HCT116 (cell line): Measurements from ENCODE around the gene QPCT. TPM values are rescaled to one million over a fixed set of nuclear protein-coding genes. Genes with fewer than 3 reads are reported as not detected.

Experiments used
- ATAC-seq: fragments of 200-7000 bp; cut with Tn5 transposase; 2 replicates; pipeline ENCODE4 v1.9.1; 2020; ENCODE audit warnings: mild to moderate bottlenecking, moderate library complexity
- BruUV-seq: library from RNA; stranded (reverse); fragments of 400-500 nt; replicated peaks from 2 replicates; lab custom pipeline; 2021; lab: Mats Ljungman, UMichigan
- CTCF ChIA-PET: fragments of 300-600 bp; sonication (Branson Sonifier 250); formaldehyde crosslinking; loops from one replicate; lab custom pipeline; 2021; ENCODE audit warnings: antibody characterized with exemption; lab: Charles Lee
- POLR2A ChIA-PET: fragments of 300-600, 350-600 bp; sonication (Branson Sonifier 250); formaldehyde crosslinking; loops from one replicate; lab custom pipeline; 2021; ENCODE audit warnings: antibody characterized with exemption; lab: Charles Lee
- RAD21 ChIA-PET, 2 experiments: fragments of 300-600 bp; sonication (Branson Sonifier 250); formaldehyde crosslinking; loops; one replicate each; lab custom pipeline; 2023; ENCODE audit warnings: low total read pairs in 2 of 2; ENCODE audit not compliant: uncharacterized antibody in 2 of 2, unreplicated experiment in 2 of 2, low non-redundant PET in 1 of 2; lab: Charles Lee
- DNase-seq: peaks from one replicate; pipeline ENCODE4 v3.0.0-alpha.2; 2010; ENCODE audit warnings: low read depth, low spot score
- H2AFZ ChIP-seq: fragments of 200-600 bp; shearing (Covaris generic), sonication (generic); 2 replicates; pipeline ENCODE4 v1.6.1; 2017; ENCODE audit warnings: low read depth, mixed run types, mixed read lengths, antibody characterized with exemption, low read length; ENCODE audit not compliant: poor library complexity, severe bottlenecking
- H3K27ac ChIP-seq: 2 replicates; pipeline ENCODE4 v1.5.1; 2012; ENCODE audit warnings: low read depth, low read length
- H3K27me3 ChIP-seq: fragments of 200-600 bp; sonication (generic); 2 replicates; pipeline ENCODE4 v1.6.1; 2016; ENCODE audit warnings: mixed run types, low read length, mixed read lengths; ENCODE audit not compliant: insufficient read depth
- H3K36me3 ChIP-seq, 2 experiments: fragments of 200-500 bp in 1 of 2; fragments of 200-600 bp in 1 of 2; sonication (Bioruptor generic) in 1 of 2; sonication (generic) in 1 of 2; 2 replicates each; pipeline versions ENCODE4 v1.5.1 to v1.6.1; 2014 to 2016; ENCODE audit warnings: low read length in 2 of 2, inconsistent platforms in 1 of 2, mixed read lengths in 1 of 2, mixed run types in 1 of 2; ENCODE audit not compliant: insufficient read depth in 2 of 2, control insufficient read depth in 1 of 2
- H3K4me1 ChIP-seq, 2 experiments: fragments of 200-600 bp in 1 of 2; sonication (generic) in 1 of 2; 2 replicates each; pipeline versions ENCODE4 v1.5.1 to v1.6.1; 2012 to 2017; ENCODE audit warnings: low read length in 2 of 2, inconsistent platforms in 1 of 2, mild to moderate bottlenecking in 1 of 2, mixed read lengths in 1 of 2, mixed run types in 1 of 2, moderate library complexity in 1 of 2; ENCODE audit not compliant: insufficient read depth in 2 of 2, control insufficient read depth in 1 of 2
- H3K4me2 ChIP-seq: fragments of 200-600 bp; sonication (generic); 2 replicates; pipeline ENCODE4 v1.6.1; 2017; ENCODE audit warnings: mixed run types, low read length, mixed read lengths
- H3K4me3 ChIP-seq, 2 experiments: fragments of 200-600 bp in 1 of 2; sonication (generic) in 1 of 2; replicated peaks in 1 of 2; 2 replicates each; pipeline ENCODE4 v1.5.1; 2011 to 2016; ENCODE audit warnings: low read length in 2 of 2, control low read depth in 1 of 2, low read depth in 1 of 2, mild to moderate bottlenecking in 1 of 2, mixed read lengths in 1 of 2, mixed run types in 1 of 2
- H3K79me2 ChIP-seq: fragments of 200-600 bp; sonication (generic); 2 replicates; pipeline ENCODE4 v1.6.1; 2017; ENCODE audit warnings: mild to moderate bottlenecking, mixed run types, low read length, moderate library complexity, mixed read lengths; ENCODE audit not compliant: insufficient read depth
- H3K9ac ChIP-seq: fragments of 200-600 bp; sonication (generic); 2 replicates; pipeline ENCODE4 v1.6.1; 2016; ENCODE audit warnings: low read length, mixed read lengths
- H3K9me2 ChIP-seq: fragments of 200-600 bp; sonication (generic), shearing (Covaris generic); 2 replicates; pipeline ENCODE4 v1.6.1; 2017; ENCODE audit warnings: mixed run types, mild to moderate bottlenecking, moderate library complexity; ENCODE audit not compliant: insufficient read depth
- H3K9me3 ChIP-seq, 2 experiments: fragments of 200-500 bp in 1 of 2; fragments of 200-600 bp in 1 of 2; sonication (Bioruptor generic) in 1 of 2; sonication (generic) in 1 of 2; 2 replicates each; pipeline ENCODE4 v1.6.1; 2014 to 2017; ENCODE audit warnings: low read length in 2 of 2, mixed read lengths in 2 of 2, inconsistent platforms in 1 of 2, low read depth in 1 of 2, mild to moderate bottlenecking in 1 of 2, mixed run types in 1 of 2, moderate library complexity in 1 of 2; ENCODE audit not compliant: control insufficient read depth in 1 of 2, insufficient read depth in 1 of 2
- H4K20me1 ChIP-seq: fragments of 200-600 bp; sonication (generic), shearing (Covaris generic); 2 replicates; pipeline ENCODE4 v1.6.1; 2017; ENCODE audit warnings: mixed run types, mild to moderate bottlenecking, moderate library complexity; ENCODE audit not compliant: insufficient read depth
- CEBPB ChIP-seq: IDR thresholded peaks from 2 replicates; pipeline ENCODE4 v1.6.1; 2012; ENCODE audit warnings: low read depth
- JUND ChIP-seq: IDR thresholded peaks from 2 replicates; pipeline ENCODE4 v1.6.1; 2012
- TCF7L2 ChIP-seq: IDR thresholded peaks from 2 replicates; pipeline ENCODE4 v1.7.0; 2011; ENCODE audit warnings: borderline replicate concordance, inconsistent platforms; ENCODE audit not compliant: insufficient read depth, insufficient read length; ENCODE audit errors: extremely low read depth
- YY1 ChIP-seq: IDR thresholded peaks from 2 replicates; pipeline ENCODE4 v1.6.1; 2011; ENCODE audit warnings: low read length, low read depth, moderate library complexity, mild to moderate bottlenecking; ENCODE audit not compliant: insufficient replicate concordance; ENCODE audit errors: extremely low read depth
- ZBTB33 ChIP-seq: IDR thresholded peaks from 2 replicates; pipeline ENCODE4 v1.6.1; 2011; ENCODE audit warnings: mild to moderate bottlenecking, low read length, moderate library complexity; ENCODE audit not compliant: insufficient replicate concordance; ENCODE audit errors: extremely low read depth
- ZFX ChIP-seq: fragments of 450-650 bp; IDR thresholded peaks from 2 replicates; pipeline ENCODE4 v1.6.1; 2017
- intact Hi-C: fragments of 100-400 bp; cut with micrococcal nuclease; formaldehyde crosslinking; loops from 2 replicates; pipeline ENCODE4 v1.10.0; 2022
- total RNA-seq: library from RNA; stranded (reverse); gene quantifications from one replicate; pipeline ENCODE4 v1.2.1, GENCODE V29; 2021; ENCODE audit not compliant: unreplicated experiment

Gene QPCT
- total RNA-seq, 1 experiment from 2014 or later, result not detected

GRCh38 chr2:37330681-37331080, 13.7 kb upstream of the QPCT start:
- Histone ChIP-seq H3K9me2 (no peaks in the 10 kb centered on the region), H2AFZ (no peak overlapping the region), H3K4me3 (no peak overlapping the region), H3K27me3 (peaks cover 2% of the 10 kb centered on the region), H3K36me3 (no peaks in the 10 kb centered on the region), H3K4me2 (no peak overlapping the region), H4K20me1 (no peaks in the 10 kb centered on the region), H3K27ac (no peak overlapping the region), H3K9ac (no peak overlapping the region), H3K4me1 (peaks cover 0 to 2% of the 10 kb centered on the region in 2 experiments; a peak in 2 of 4 replicates), H3K79me2 (no peaks in the 10 kb centered on the region), H3K9me3 (no peaks in the 10 kb centered on the region)
- ChIA-PET POLR2A (no interaction called here), CTCF (no interaction called here), RAD21 (no interaction called here)
- TF ChIP-seq YY1, result no peak
- TF ChIP-seq ZFX, result no peak
- no peak for TF ChIP-seq TCF7L2
- intact Hi-C loops, result no loop called here
- no TSS peak for BruUV-seq
- DNase-seq (no peak), ATAC-seq (no peak)

GRCh38 chr2:37332560-37332959, 11.9 kb upstream of the QPCT start:
- Histone ChIP-seq H3K9me3 (no peaks in the 10 kb centered on the region), H3K27me3 (no peaks in the 10 kb centered on the region), H3K79me2 (no peaks in the 10 kb centered on the region), H3K36me3 (no peaks in the 10 kb centered on the region), H3K27ac (no peak overlapping the region), H3K4me1 (no peaks in the 10 kb centered on the region), H2AFZ (no peak overlapping the region), H3K9ac (no peak overlapping the region), H3K9me2 (no peaks in the 10 kb centered on the region), H4K20me1 (no peaks in the 10 kb centered on the region), H3K4me2 (no peak overlapping the region), H3K4me3 (no peak overlapping the region)
- DNase-seq (no peak), ATAC-seq (no peak)
- intact Hi-C loops, result no loop called here
- CTCF ChIA-PET, result no interaction called here
- no peak for TF ChIP-seq TCF7L2
- TF ChIP-seq CEBPB, result peak; percentile 56; the same call in 1 of the 2 replicates
- no peak for TF ChIP-seq ZBTB33
- no peak for TF ChIP-seq JUND
- TF ChIP-seq ZFX, result no peak
- RAD21 ChIA-PET, result no interaction called here
- no TSS peak for BruUV-seq
- POLR2A ChIA-PET, result no interaction called here
